Caco-2 (cell line): ENCODE data around the gene OLFML3. TPM values are rescaled to one million over a fixed set of nuclear protein-coding genes. Genes with fewer than 3 reads are reported as not detected.

Experiments used
- BruUV-seq: library from RNA; stranded (reverse); fragments of 400-500 nt; replicated peaks from 2 replicates; lab custom pipeline; 2021; lab: Mats Ljungman, UMichigan
- CTCF ChIA-PET: fragments of 300-600 bp; sonication (Branson Sonifier 250); formaldehyde crosslinking; loops from one replicate; lab custom pipeline; 2022; ENCODE audit warnings: antibody characterized with exemption; lab: Charles Lee
- POLR2A ChIA-PET: fragments of 300-600 bp; sonication (Branson Sonifier 250); formaldehyde crosslinking; loops from one replicate; lab custom pipeline; 2022; ENCODE audit warnings: antibody characterized with exemption; lab: Charles Lee
- DNase-seq, 2 experiments: peaks; one replicate each; pipeline versions ENCODE4 v3.0.0 to v3.0.0-alpha.2; 2020 to 2022
- H3K27me3 ChIP-seq: replicated peaks from 2 replicates; pipeline ENCODE4 v1.6.0; 2011; ENCODE audit warnings: low read length; ENCODE audit not compliant: control insufficient read depth, insufficient read depth
- H3K36me3 ChIP-seq: 2 replicates; pipeline ENCODE4 v1.5.1; 2011; ENCODE audit warnings: low read length; ENCODE audit not compliant: control insufficient read depth, insufficient read depth
- H3K4me1 ChIP-seq: fragments of 250-450 bp; sonication (Bioruptor Pico); 2 replicates; pipeline ENCODE4 v1.5.1; 2020; ENCODE audit warnings: mild to moderate bottlenecking
- H3K4me3 ChIP-seq: 2 replicates; pipeline ENCODE4 v1.5.1; 2011; ENCODE audit warnings: low read depth, mild to moderate bottlenecking, control low read depth, low read length
- H3K9me3 ChIP-seq: fragments of 250-450 bp; sonication (Bioruptor Pico); 2 replicates; pipeline ENCODE4 v1.5.1; 2020; ENCODE audit warnings: mild to moderate bottlenecking, moderate library complexity
- H3K27ac Mint-ChIP-seq: one replicate; pipeline ENCODE4 v1.8.0; 2022; ENCODE audit warnings: mixed read lengths; ENCODE audit not compliant: unreplicated experiment
- H3K27me3 Mint-ChIP-seq: one replicate; pipeline ENCODE4 v1.8.0; 2022; ENCODE audit warnings: mixed read lengths; ENCODE audit not compliant: insufficient read depth, unreplicated experiment
- H3K36me3 Mint-ChIP-seq: one replicate; pipeline ENCODE4 v1.8.0; 2022; ENCODE audit warnings: mild to moderate bottlenecking, mixed read lengths; ENCODE audit not compliant: insufficient read depth, unreplicated experiment
- H3K4me1 Mint-ChIP-seq: one replicate; pipeline ENCODE4 v1.8.0; 2022; ENCODE audit warnings: low read depth, mixed read lengths; ENCODE audit not compliant: unreplicated experiment
- H3K4me3 Mint-ChIP-seq: one replicate; pipeline ENCODE4 v1.8.0; 2022; ENCODE audit warnings: mild to moderate bottlenecking, moderate library complexity, mixed read lengths; ENCODE audit not compliant: unreplicated experiment
- H3K9me3 Mint-ChIP-seq: one replicate; pipeline ENCODE4 v1.8.0; 2022; ENCODE audit warnings: mixed read lengths; ENCODE audit not compliant: unreplicated experiment
- CTCF ChIP-seq, 2 experiments: fragments of 200-600 bp in 1 of 2; IDR thresholded peaks; 1 replicate in 1 of 2; 2 replicates in 1 of 2; pipeline versions ENCODE4 v1.5.1 to v1.8.0; 2011 to 2022; ENCODE audit warnings: antibody characterized with exemption in 1 of 2, control low read depth in 1 of 2, inconsistent platforms in 1 of 2, low read depth in 1 of 2, low read length in 1 of 2, mild to moderate bottlenecking in 1 of 2, moderate library complexity in 1 of 2; ENCODE audit not compliant: insufficient read depth in 1 of 2, severe bottlenecking in 1 of 2, unreplicated experiment in 1 of 2
- intact Hi-C: fragments of 100-400 bp; cut with micrococcal nuclease; formaldehyde crosslinking; loops from one replicate; pipeline ENCODE4 v1.10.0; 2022; ENCODE audit not compliant: unreplicated experiment
- total RNA-seq: library from RNA; stranded (reverse); gene quantifications from 2 replicates; pipeline ENCODE4 v1.2.3, GENCODE V29; 2022

OLFML3 gene
- total RNA-seq, 1 experiment from 2014 or later, result 36.5 TPM

- Mint-ChIP-seq H3K27ac (no peak overlapping the region), H3K36me3 (no peaks in the 10 kb centered on the region)
- CTCF ChIA-PET, result no interaction called here
Observed at GRCh38 chr1:114021665-114022099, 42.4 kb downstream of the OLFML3 start.

GRCh38 chr1:114022877-114023276, 43.6 kb downstream of the OLFML3 start:
- CTCF ChIA-PET, result no interaction called here
- no peaks in the 10 kb centered on the region for H3K36me3 Mint-ChIP-seq
- POLR2A ChIA-PET, result no interaction called here
- no peaks in the 10 kb centered on the region for H3K4me1 Mint-ChIP-seq
- no TSS peak for BruUV-seq
- DNase-seq, result no peak
- intact Hi-C loops, result no loop called here
- no peaks in the 10 kb centered on the region; the same call in 1 of the 2 replicates for H3K9me3 ChIP-seq
- no peak overlapping the region for H3K27ac Mint-ChIP-seq
- H3K27me3 ChIP-seq, result no peaks in the 10 kb centered on the region
- H3K27me3 Mint-ChIP-seq, result no peaks in the 10 kb centered on the region
- H3K36me3 ChIP-seq, result no peaks in the 10 kb centered on the region
- H3K4me3 ChIP-seq, result no peak overlapping the region
- TF ChIP-seq CTCF (IDR thresholded peaks at IDR 0.05; ENCODE audit: insufficient read depth in 1 of 2, low read depth in 1 of 2, low read length in 1 of 2, severe bottlenecking in 1 of 2, unreplicated experiment in 1 of 2), result no peak
- H3K9me3 Mint-ChIP-seq, result no peaks in the 10 kb centered on the region
- peaks cover 14% of the 10 kb centered on the region for H3K4me1 ChIP-seq
- no peak overlapping the region for H3K4me3 Mint-ChIP-seq

More at GRCh38 chr1:114021665-114022099, 42.4 kb downstream of the OLFML3 start:
- TF ChIP-seq CTCF (IDR thresholded peaks at IDR 0.05; ENCODE audit: insufficient read depth in 1 of 2, low read depth in 1 of 2, low read length in 1 of 2, severe bottlenecking in 1 of 2, unreplicated experiment in 1 of 2), result no peak
- no peak for DNase-seq
- no peaks in the 10 kb centered on the region for H3K36me3 ChIP-seq
- intact Hi-C loops, result no loop called here
- no peaks in the 10 kb centered on the region; the same call in 1 of the 2 replicates for H3K9me3 ChIP-seq
- peaks cover 14% of the 10 kb centered on the region for H3K4me1 ChIP-seq
- POLR2A ChIA-PET, result no interaction called here
- Mint-ChIP-seq H3K4me3 (no peak overlapping the region), H3K9me3 (no peaks in the 10 kb centered on the region), H3K4me1 (no peaks in the 10 kb centered on the region), H3K27me3 (no peaks in the 10 kb centered on the region)
- no peak overlapping the region for H3K4me3 ChIP-seq
- no TSS peak for BruUV-seq
- no peaks in the 10 kb centered on the region for H3K27me3 ChIP-seq

GRCh38 chr1:114023377-114023776, 44.1 kb downstream of the OLFML3 start:
- Histone ChIP-seq H3K4me1 (peaks cover 14% of the 10 kb centered on the region), H3K36me3 (no peaks in the 10 kb centered on the region), H3K4me3 (no peak overlapping the region), H3K27me3 (no peaks in the 10 kb centered on the region), H3K9me3 (no peaks in the 10 kb centered on the region; the same call in 1 of the 2 replicates)
- no peak overlapping the region for H3K27ac Mint-ChIP-seq
- ChIA-PET POLR2A (no interaction called here), CTCF (no interaction called here)
- H3K4me3 Mint-ChIP-seq, result no peak overlapping the region
- TF ChIP-seq CTCF (IDR thresholded peaks at IDR 0.05; ENCODE audit: insufficient read depth in 1 of 2, low read depth in 1 of 2, low read length in 1 of 2, severe bottlenecking in 1 of 2, unreplicated experiment in 1 of 2), result no peak
- no peak for DNase-seq
- H3K4me1 Mint-ChIP-seq, result no peaks in the 10 kb centered on the region
- no peaks in the 10 kb centered on the region for H3K27me3 Mint-ChIP-seq
- no peaks in the 10 kb centered on the region for H3K9me3 Mint-ChIP-seq
- BruUV-seq, result no TSS peak
- intact Hi-C loops, result no loop called here
- no peaks in the 10 kb centered on the region for H3K36me3 Mint-ChIP-seq
